Uterus (tissue), 2 donors: Measurements from ENCODE around the gene GRIA1.

Experiments used
- CTCF ChIP-seq, 4 experiments: fragments of 200-600 bp in 2 of 4; fragments of 450-650 bp in 2 of 4; sonication (generic) in 2 of 4; IDR thresholded peaks; one replicate each; pipeline ENCODE4 v1.5.1; 2016 to 2019; ENCODE audit warnings: antibody characterized with exemption in 4 of 4, mild to moderate bottlenecking in 2 of 4, moderate library complexity in 1 of 4
- POLR2A ChIP-seq, 2 donors: fragments of 450-650 bp; IDR thresholded peaks; one replicate each; pipeline ENCODE4 v1.6.1; 2016; ENCODE audit warnings: antibody characterized with exemption in 2 of 2, mild to moderate bottlenecking in 1 of 2, moderate library complexity in 1 of 2

- TF ChIP-seq CTCF (IDR thresholded peaks at IDR 0.05) (no peak), POLR2A (IDR thresholded peaks at IDR 0.05) (no peak)
These were observed 292.3 kb downstream of the GRIA1 start for GRCh38 chr5:153782589-153783361.
